K562 (cell line): ENCODE results near the gene SOSTDC1. TPM values are rescaled to one million over a fixed set of nuclear protein-coding genes. Genes with fewer than 3 reads are reported as not detected.

ENCODE experiments used
- ATAC-seq: fragments of 200-7000 bp; cut with Tn5 transposase; 3 replicates; pipeline ENCODE4 v1.9.1; 2020; ENCODE audit warnings: moderate library complexity
- BruUV-seq: library from RNA; stranded (reverse); fragments of 400-500 nt; replicated peaks from 2 replicates; lab custom pipeline; 2021; lab: Mats Ljungman, UMichigan
- CTCF ChIA-PET: fragments of 300-600 bp; formaldehyde crosslinking; extraction: SDS; loops from one replicate; lab custom pipeline; 2021; ENCODE audit warnings: low intra/inter-chr PET ratio; lab: Yijun Ruan, JAX
- POLR2A ChIA-PET: fragments of 300-600, 350-650 bp; sonication (Branson Sonifier 250); formaldehyde crosslinking; extraction: SDS; loops from one replicate; lab custom pipeline; 2021; ENCODE audit warnings: antibody characterized with exemption, inconsistent platforms; lab: Yijun Ruan, JAX
- DNase-seq, 4 experiments: peaks; one replicate each; pipeline versions ENCODE4 v3.0.0 to v3.0.0-alpha.2; 2011 to 2018; ENCODE audit warnings: low spot score in 3 of 4, mixed read lengths in 3 of 4; ENCODE audit errors: extremely low read depth in 1 of 4
- FAIRE-seq: peaks from 2 replicates; lab custom pipeline; 2011; peaks lifted over from hg19 to GRCh38; lab: Jason Lieb, UNC
- H2AFZ ChIP-seq: 2 replicates; pipeline ENCODE4 v1.6.0; 2011; ENCODE audit warnings: low read depth, low read length, control low read depth, inconsistent platforms
- H3K27ac ChIP-seq: fragments of 200-600 bp; 3 replicates; pipeline ENCODE4 v1.8.0; 2011; ENCODE audit warnings: low read depth, mild to moderate bottlenecking, control low read depth, inconsistent platforms, low read length, moderate library complexity, mixed read lengths; ENCODE audit errors: extremely low read depth
- H3K27me3 ChIP-seq, 2 experiments: fragments of 300-600 bp in 1 of 2; 2 replicates in 1 of 2; 3 replicates in 1 of 2; pipeline versions ENCODE4 v1.6.0 to v1.8.0; 2011; ENCODE audit warnings: inconsistent platforms in 2 of 2, low read length in 2 of 2, mild to moderate bottlenecking in 1 of 2, mixed read lengths in 1 of 2, moderate library complexity in 1 of 2; ENCODE audit not compliant: control insufficient read depth in 2 of 2, insufficient read depth in 2 of 2
- H3K36me3 ChIP-seq: fragments of 300-600 bp; 3 replicates; pipeline ENCODE4 v1.8.0; 2011; ENCODE audit warnings: mild to moderate bottlenecking, low read length, inconsistent platforms; ENCODE audit not compliant: control insufficient read depth, insufficient read depth
- H3K4me1 ChIP-seq, 2 experiments: fragments of 200-600 bp in 1 of 2; replicated peaks in 1 of 2; 2 replicates in 1 of 2; 3 replicates in 1 of 2; pipeline versions ENCODE4 v1.5.1 to v1.8.0; 2011; ENCODE audit warnings: inconsistent platforms in 2 of 2, low read length in 2 of 2, mild to moderate bottlenecking in 1 of 2, mixed read lengths in 1 of 2, moderate library complexity in 1 of 2; ENCODE audit not compliant: control insufficient read depth in 2 of 2, insufficient read depth in 2 of 2
- H3K4me2 ChIP-seq: 2 replicates; pipeline ENCODE4 v1.6.1; 2011; ENCODE audit warnings: low read length, control low read depth, inconsistent platforms, mixed read lengths; ENCODE audit not compliant: insufficient read depth
- H3K4me3 ChIP-seq: fragments of 200-600 bp; sonication (generic), shearing (Covaris generic); 2 replicates; pipeline ENCODE4 v1.5.1; 2016; ENCODE audit warnings: control low read depth, inconsistent platforms
- H3K79me2 ChIP-seq: fragments of 200-600 bp; 3 replicates; pipeline ENCODE4 v1.8.0; 2011; ENCODE audit warnings: low read length, inconsistent platforms; ENCODE audit not compliant: control insufficient read depth, insufficient read depth
- H3K9ac ChIP-seq, 2 experiments: 2 replicates each; pipeline versions ENCODE4 v1.6.0 to v1.6.1; 2011; ENCODE audit warnings: low read depth in 2 of 2, low read length in 2 of 2, control low read depth in 1 of 2, inconsistent platforms in 1 of 2, mild to moderate bottlenecking in 1 of 2, mixed read lengths in 1 of 2; ENCODE audit not compliant: insufficient read depth in 1 of 2
- H3K9me1 ChIP-seq: one replicate; pipeline ENCODE4 v1.6.0; 2011; ENCODE audit warnings: inconsistent platforms, mild to moderate bottlenecking, low read length, moderate library complexity; ENCODE audit not compliant: control insufficient read depth, insufficient read depth
- H3K9me3 ChIP-seq: replicated peaks from 2 replicates; pipeline ENCODE4 v1.5.1; 2011; ENCODE audit warnings: low read depth, low read length, inconsistent platforms; ENCODE audit not compliant: control insufficient read depth, insufficient read depth
- H4K20me1 ChIP-seq: replicated peaks from 2 replicates; pipeline ENCODE4 v1.6.1; 2011; ENCODE audit warnings: low read length, inconsistent platforms, mixed read lengths; ENCODE audit not compliant: control insufficient read depth, insufficient read depth
- CBFB ChIP-seq: sonication (generic); formaldehyde crosslinking; IDR thresholded peaks from 2 replicates; pipeline ENCODE4 v1.4.0; 2020; ENCODE audit warnings: mild to moderate bottlenecking, missing genetic modification reagents
- KLF6 ChIP-seq: fragments of 250-450 bp; sonication (Bioruptor Pico); IDR thresholded peaks from 2 replicates; pipeline ENCODE4 v1.4.0; 2020; ENCODE audit warnings: mild to moderate bottlenecking, moderate library complexity, borderline replicate concordance
- LEF1 ChIP-seq: fragments of 450-650 bp; IDR thresholded peaks from 2 replicates; pipeline ENCODE4 v1.6.1; 2016; ENCODE audit warnings: mild to moderate bottlenecking
- NFRKB ChIP-seq: fragments of 450-650 bp; IDR thresholded peaks from 2 replicates; pipeline ENCODE4 v1.6.1; 2016; ENCODE audit warnings: low read depth
- PML ChIP-seq: IDR thresholded peaks from 2 replicates; pipeline ENCODE4 v1.6.1; 2012; ENCODE audit warnings: low read length, inconsistent platforms
- YY1 ChIP-seq, 3 experiments: IDR thresholded peaks; 2 replicates each; pipeline ENCODE4 v1.6.1; 2011; ENCODE audit warnings: low read length in 2 of 3, mild to moderate bottlenecking in 2 of 3, moderate library complexity in 2 of 3, borderline replicate concordance in 1 of 3, control low read depth in 1 of 3, low read depth in 1 of 3; ENCODE audit not compliant: insufficient read depth in 3 of 3, insufficient replicate concordance in 2 of 3, control insufficient read depth in 1 of 3, insufficient read length in 1 of 3; ENCODE audit errors: extremely low read depth in 1 of 3
- ZFPM2 ChIP-seq: fragments of 250-450 bp; sonication (Bioruptor Pico); IDR thresholded peaks from 2 replicates; pipeline ENCODE4 v1.5.1; 2022; ENCODE audit warnings: mild to moderate bottlenecking
- WGBS: fragments of 100-300 bp; shearing (Covaris generic); methylation state at CpG from one replicate; pipeline ENCODE4 v1.1.6; 2016; ENCODE audit warnings: low coverage, mixed read lengths; ENCODE audit not compliant: insufficient coverage; ENCODE audit errors: missing lambda C conversion rate; 5-methylcytosine and 5-hydroxymethylcytosine counted together
- in situ Hi-C: fragments of 300-500 bp; cut with MboI; formaldehyde crosslinking; loops from 4 replicates; pipeline ENCODE4 v1.15.0; 2018; ENCODE audit warnings: inconsistent platforms, mixed read lengths
- intact Hi-C: fragments of 100-400 bp; cut with micrococcal nuclease; formaldehyde crosslinking; loops from 2 replicates; pipeline ENCODE4 v1.14.2; 2022
- polyA plus RNA-seq, 8 experiments: library from polyadenylated mRNA; depleted of rRNA in 4 of 8; stranded (reverse) in 5 of 8; unstranded in 3 of 8; fragments of >200 nt; fragmentation: Nextera tagmentation in 2 of 8; fragmentation: Illumina TruSeq in 1 of 8; extraction: Ambion mirVana in 2 of 8; extraction: Trizol in 1 of 8; gene quantifications; 2 replicates each; pipeline versions ENCODE4 v1.2.1 to v1.2.3, GENCODE V29; 2011 to 2014; ENCODE audit warnings: inconsistent platforms in 1 of 8, missing spikeins in 1 of 8
- total RNA-seq, 7 experiments: library from RNA; depleted of rRNA in 6 of 7; stranded (reverse); fragments of >200 nt in 6 of 7; fragmentation: Illumina TruSeq in 2 of 7; extraction: Trizol in 2 of 7; gene quantifications; 2 replicates each; pipeline versions ENCODE4 v1.2.1 to v1.2.3, GENCODE V29; 2011 to 2021; ENCODE audit warnings: low replicate concordance in 1 of 7
- TF ChIP-seq, protein P1 (sequence below), 2 experiments: fragments of 450-650 bp; IDR thresholded peaks; 2 replicates each; pipeline ENCODE4 v1.6.1; 2016
- TF ChIP-seq, protein P2 (sequence below): sonication (generic); formaldehyde crosslinking; IDR thresholded peaks from 2 replicates; pipeline ENCODE4 v1.8.1; 2023; ENCODE audit warnings: mild to moderate bottlenecking, missing genetic modification reagents
- TF ChIP-seq, protein P3 (sequence below): sonication (generic); formaldehyde crosslinking; IDR thresholded peaks from 2 replicates; pipeline ENCODE4 v1.8.0; 2022; ENCODE audit warnings: mild to moderate bottlenecking, missing genetic modification reagents
- TF ChIP-seq, protein P4 (sequence below): sonication (generic); IDR thresholded peaks from 2 replicates; pipeline ENCODE4 v1.6.1; 2016

SOSTDC1 gene
- total and polyA plus RNA-seq, 9 of the 15 experiments (the other 6 are each of a cell fraction or from before 2014, with no cell fraction given), result 8.3 to 48.6 (median 15.9) TPM

DNA sequence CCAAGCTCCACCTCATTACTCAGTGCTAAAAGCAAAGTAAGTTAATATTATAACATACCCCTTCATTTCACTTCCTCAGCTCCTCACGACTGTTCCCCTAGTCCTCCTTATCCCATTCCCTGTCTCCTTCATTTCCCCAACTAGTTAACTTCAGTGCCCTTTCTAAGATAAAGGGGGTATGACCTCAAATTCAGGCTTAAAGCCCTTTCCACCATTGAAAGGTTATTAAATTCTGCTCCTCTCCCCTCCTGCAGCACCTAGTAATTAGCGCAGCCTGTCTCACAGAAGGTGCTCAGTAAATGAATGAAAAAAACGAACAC lies 45.2 kb downstream of the SOSTDC1 start:
- Histone ChIP-seq H3K9me1 (no peaks in the 10 kb centered on the region), H3K79me2 (peaks cover 68% of the 10 kb centered on the region), H3K4me1 (peaks cover 23 to 51% of the 10 kb centered on the region in 2 experiments), H2AFZ (peak overlapping the region; percentile 97), H3K9ac (peak overlapping the region; percentile 89 to 95), H3K4me2 (peak overlapping the region; percentile 95), H3K36me3 (no peaks in the 10 kb centered on the region; the same call in 2 of the 3 replicates), H3K27ac (peak overlapping the region; percentile 97), H3K27me3 (no peaks in the 10 kb centered on the region), H3K9me3 (no peaks in the 10 kb centered on the region; the same call in 1 of the 2 replicates), H4K20me1 (no peaks in the 10 kb centered on the region), H3K4me3 (peak overlapping the region; percentile 66)
- 0% methylated on average over 3 of the region's 3 CpGs for WGBS
- ATAC-seq (peak; percentile 2), FAIRE-seq (no peak), DNase-seq (no peak)
- BruUV-seq, result no TSS peak
- intact Hi-C loops (loop anchor here (1.0 to 10.0 kb wide), 3 partner anchors 152 to 335 kb away; partner anchors contain the start of genes ANKMY2, BZW2 and TSPAN13), in situ Hi-C loops (no loop called here)
- ChIA-PET POLR2A (interaction anchor here (0.5 to 3.3 kb wide), 17 partner anchors 9 to 334 kb away, joined by 3 to 24 read pairs (median 4); partner anchors contain the start of genes ANKMY2 and BZW2), CTCF (no interaction called here)
- no peak for TF ChIP-seq PML
- TF ChIP-seq, protein P1, sequence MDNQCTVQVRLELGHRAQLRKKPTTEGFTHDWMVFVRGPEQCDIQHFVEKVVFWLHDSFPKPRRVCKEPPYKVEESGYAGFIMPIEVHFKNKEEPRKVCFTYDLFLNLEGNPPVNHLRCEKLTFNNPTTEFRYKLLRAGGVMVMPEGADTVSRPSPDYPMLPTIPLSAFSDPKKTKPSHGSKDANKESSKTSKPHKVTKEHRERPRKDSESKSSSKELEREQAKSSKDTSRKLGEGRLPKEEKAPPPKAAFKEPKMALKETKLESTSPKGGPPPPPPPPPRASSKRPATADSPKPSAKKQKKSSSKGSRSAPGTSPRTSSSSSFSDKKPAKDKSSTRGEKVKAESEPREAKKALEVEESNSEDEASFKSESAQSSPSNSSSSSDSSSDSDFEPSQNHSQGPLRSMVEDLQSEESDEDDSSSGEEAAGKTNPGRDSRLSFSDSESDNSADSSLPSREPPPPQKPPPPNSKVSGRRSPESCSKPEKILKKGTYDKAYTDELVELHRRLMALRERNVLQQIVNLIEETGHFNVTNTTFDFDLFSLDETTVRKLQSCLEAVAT (IDR thresholded peaks at IDR 0.05), result peak in 1 of 2 experiments; percentile 60; a peak in 2 of 4 replicates
- TF ChIP-seq NFRKB, result 0 out of 2 replicates have a peak, but pooled peaks have one; percentile 32
- peak in 1 of 3 experiments; percentile 39 for TF ChIP-seq YY1 (IDR thresholded peaks at IDR 0.05; ENCODE audit: borderline replicate concordance in 1 of 3, control insufficient read depth in 1 of 3, extremely low read depth in 1 of 3, insufficient read depth in 3 of 3, insufficient read length in 1 of 3, insufficient replicate concordance in 2 of 3, low read depth in 1 of 3, low read length in 2 of 3)
- no peak for TF ChIP-seq KLF6
- TF ChIP-seq, protein P2, sequence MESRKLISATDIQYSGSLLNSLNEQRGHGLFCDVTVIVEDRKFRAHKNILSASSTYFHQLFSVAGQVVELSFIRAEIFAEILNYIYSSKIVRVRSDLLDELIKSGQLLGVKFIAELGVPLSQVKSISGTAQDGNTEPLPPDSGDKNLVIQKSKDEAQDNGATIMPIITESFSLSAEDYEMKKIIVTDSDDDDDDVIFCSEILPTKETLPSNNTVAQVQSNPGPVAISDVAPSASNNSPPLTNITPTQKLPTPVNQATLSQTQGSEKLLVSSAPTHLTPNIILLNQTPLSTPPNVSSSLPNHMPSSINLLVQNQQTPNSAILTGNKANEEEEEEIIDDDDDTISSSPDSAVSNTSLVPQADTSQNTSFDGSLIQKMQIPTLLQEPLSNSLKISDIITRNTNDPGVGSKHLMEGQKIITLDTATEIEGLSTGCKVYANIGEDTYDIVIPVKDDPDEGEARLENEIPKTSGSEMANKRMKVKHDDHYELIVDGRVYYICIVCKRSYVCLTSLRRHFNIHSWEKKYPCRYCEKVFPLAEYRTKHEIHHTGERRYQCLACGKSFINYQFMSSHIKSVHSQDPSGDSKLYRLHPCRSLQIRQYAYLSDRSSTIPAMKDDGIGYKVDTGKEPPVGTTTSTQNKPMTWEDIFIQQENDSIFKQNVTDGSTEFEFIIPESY (CRISPR knock-in tag), result 0 out of 2 replicates have a peak, but pooled peaks have one; percentile 51
- TF ChIP-seq LEF1, result no peak
- no peak for TF ChIP-seq ZFPM2
- TF ChIP-seq CBFB (CRISPR knock-in tag), result no peak
- TF ChIP-seq, protein P3, sequence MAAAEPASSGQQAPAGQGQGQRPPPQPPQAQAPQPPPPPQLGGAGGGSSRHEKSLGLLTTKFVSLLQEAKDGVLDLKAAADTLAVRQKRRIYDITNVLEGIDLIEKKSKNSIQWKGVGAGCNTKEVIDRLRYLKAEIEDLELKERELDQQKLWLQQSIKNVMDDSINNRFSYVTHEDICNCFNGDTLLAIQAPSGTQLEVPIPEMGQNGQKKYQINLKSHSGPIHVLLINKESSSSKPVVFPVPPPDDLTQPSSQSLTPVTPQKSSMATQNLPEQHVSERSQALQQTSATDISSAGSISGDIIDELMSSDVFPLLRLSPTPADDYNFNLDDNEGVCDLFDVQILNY, result no peak
- TF ChIP-seq, protein P4, sequence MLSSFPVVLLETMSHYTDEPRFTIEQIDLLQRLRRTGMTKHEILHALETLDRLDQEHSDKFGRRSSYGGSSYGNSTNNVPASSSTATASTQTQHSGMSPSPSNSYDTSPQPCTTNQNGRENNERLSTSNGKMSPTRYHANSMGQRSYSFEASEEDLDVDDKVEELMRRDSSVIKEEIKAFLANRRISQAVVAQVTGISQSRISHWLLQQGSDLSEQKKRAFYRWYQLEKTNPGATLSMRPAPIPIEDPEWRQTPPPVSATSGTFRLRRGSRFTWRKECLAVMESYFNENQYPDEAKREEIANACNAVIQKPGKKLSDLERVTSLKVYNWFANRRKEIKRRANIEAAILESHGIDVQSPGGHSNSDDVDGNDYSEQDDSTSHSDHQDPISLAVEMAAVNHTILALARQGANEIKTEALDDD, result peak; percentile 80; the same call in 1 of the 2 replicates
